Esophagus mucosa (tissue), 1 donor: Measurements from ENCODE around the gene FRMD4B. TPM values are rescaled to one million over a fixed set of nuclear protein-coding genes. Genes with fewer than 3 reads are reported as not detected.

Source experiments
- ATAC-seq: fragments of 200-7000 bp; cut with Tn5 transposase; one replicate; pipeline ENCODE4 v1.9.1; 2020
- total RNA-seq: library from RNA; stranded (reverse); gene quantifications from one replicate; pipeline ENCODE4 v1.2.4, GENCODE V29; 2023
- donor health status: DM: yes; HTN: yes; CAD: no.

The FRMD4B gene
- total RNA-seq, 1 donor from 2014 or later: 35.1 TPM

DNA sequence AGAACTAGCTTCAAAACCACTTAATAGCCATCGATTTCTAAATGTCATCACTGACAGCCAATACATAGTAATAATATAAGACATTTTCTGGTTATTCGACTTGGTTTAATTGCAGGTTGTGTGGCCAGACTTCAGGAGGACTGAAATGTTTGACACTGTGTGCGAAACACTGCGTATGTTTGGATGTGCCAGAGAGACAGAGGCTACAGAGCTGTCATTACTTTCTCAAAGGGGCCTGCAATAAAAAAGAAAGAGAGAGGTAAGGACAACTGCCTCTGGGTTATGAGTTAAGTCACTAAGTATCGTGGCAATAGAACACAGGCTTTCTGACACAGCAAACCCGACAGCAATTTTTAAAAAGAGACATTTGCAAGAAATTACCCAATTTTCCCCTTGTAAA is 264.4 kb downstream of the FRMD4B start:
- no peak for ATAC-seq

DNA sequence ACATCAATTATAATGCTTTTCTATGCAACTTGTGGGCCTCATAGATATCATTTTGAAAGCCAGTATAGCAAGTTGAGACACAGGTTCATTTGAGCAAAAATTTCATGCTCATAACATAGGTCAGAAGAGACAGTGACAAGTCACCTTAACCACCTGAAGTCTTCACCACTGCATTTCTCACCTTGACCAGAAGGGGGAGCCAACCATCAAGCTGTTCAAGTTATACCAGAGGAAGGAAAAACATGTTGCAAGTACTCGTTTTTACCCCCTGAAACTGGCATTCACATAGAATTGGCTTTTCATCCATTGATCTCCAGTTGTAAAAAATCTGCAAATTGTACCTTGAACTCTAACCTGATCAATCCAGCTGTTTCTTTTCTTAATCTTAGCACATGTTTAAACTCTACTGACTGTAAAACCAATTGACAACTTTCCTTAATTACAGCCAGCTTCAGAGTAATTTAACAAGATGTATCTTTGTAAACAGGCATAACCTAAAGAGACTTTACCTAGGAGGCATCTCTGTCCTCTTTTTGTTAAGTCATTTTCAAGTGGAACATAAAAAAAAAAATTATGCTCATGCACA is 264.9 kb downstream of the FRMD4B start:
- ATAC-seq: peak; percentile 69
